Thoracic aorta (tissue), 2 donors: Measurements from ENCODE around the gene KRTAP22-2. TPM values are rescaled to one million over a fixed set of nuclear protein-coding genes. Genes with fewer than 3 reads are reported as not detected.

ENCODE experiments used
- ATAC-seq: fragments of 150-250 bp; one replicate; pipeline ENCODE4 v1.8.0; 2017; ENCODE audit warnings: low read depth; ENCODE audit not compliant: insufficient number of reproducible peaks, low FRiP score
- DNase-seq: peaks from one replicate; pipeline ENCODE4 v3.0.0-alpha.2; 2020; ENCODE audit warnings: low spot score
- H3K27ac ChIP-seq, 2 donors: fragments of 200-600 bp; sonication (generic); 1 replicate in 1 of 2; 2 replicates in 1 of 2; pipeline ENCODE4 v1.5.1; 2016; ENCODE audit warnings: mild to moderate bottlenecking in 2 of 2, moderate library complexity in 2 of 2
- H3K27me3 ChIP-seq: fragments of 200-600 bp; sonication (generic); replicated peaks from 2 replicates; pipeline ENCODE4 v1.6.0; 2016; ENCODE audit warnings: mild to moderate bottlenecking; ENCODE audit not compliant: insufficient read depth
- H3K36me3 ChIP-seq: fragments of 200-600 bp; sonication (generic); one replicate; pipeline ENCODE4 v1.5.1; 2016
- H3K4me1 ChIP-seq, 2 donors: fragments of 200-600 bp; sonication (generic); 1 replicate in 1 of 2; 2 replicates in 1 of 2; pipeline versions ENCODE4 v1.5.1 to v1.6.0; 2016; ENCODE audit warnings: low read depth in 2 of 2, mild to moderate bottlenecking in 1 of 2; ENCODE audit not compliant: control insufficient read depth in 1 of 2
- H3K4me3 ChIP-seq: fragments of 200-600 bp; sonication (generic); 2 replicates; pipeline ENCODE4 v1.5.1; 2016; ENCODE audit warnings: mild to moderate bottlenecking
- H3K9me3 ChIP-seq: fragments of 200-600 bp; sonication (generic); 2 replicates; pipeline ENCODE4 v1.5.1; 2016
- total RNA-seq, 2 donors: library from RNA; depleted of rRNA; stranded (reverse); fragments of >200 nt; gene quantifications; one replicate each; pipeline versions ENCODE4 v1.1.0 to v1.2.3, GENCODE V29; 2016
- TF ChIP-seq, protein P1 (sequence below): fragments of 200-600 bp; sonication (generic); IDR thresholded peaks from one replicate; pipeline ENCODE4 v1.5.1; 2019; ENCODE audit warnings: antibody characterized with exemption

The KRTAP22-2 gene
- total RNA-seq, 2 donors from 2014 or later = not detected

DNA sequence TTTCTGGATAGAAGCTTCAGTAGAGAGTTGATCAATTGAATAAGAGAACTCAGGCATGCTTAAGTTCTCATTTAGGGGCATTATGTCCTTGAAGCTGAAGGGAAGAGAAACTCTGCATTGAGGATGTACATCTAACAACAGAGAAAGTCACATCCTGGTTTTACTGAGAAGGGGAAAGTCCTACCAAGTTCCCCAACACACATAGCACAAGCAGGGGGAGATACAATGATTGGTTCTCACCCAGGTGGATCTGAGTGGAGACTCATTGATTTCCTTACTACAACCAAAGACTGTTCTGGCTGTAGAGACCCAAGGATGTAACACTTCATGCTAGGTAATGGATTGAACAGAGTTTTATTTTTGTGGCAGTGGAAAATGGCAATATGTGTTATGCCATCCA, 25.0 kb upstream of the KRTAP22-2 start:
- Histone ChIP-seq H3K4me1 (no peaks in the 10 kb centered on the region), H3K9me3 (no peaks in the 10 kb centered on the region), H3K4me3 (no peak overlapping the region), H3K27ac (no peak overlapping the region), H3K27me3 (no peaks in the 10 kb centered on the region), H3K36me3 (no peaks in the 10 kb centered on the region)
- TF ChIP-seq, protein P1, sequence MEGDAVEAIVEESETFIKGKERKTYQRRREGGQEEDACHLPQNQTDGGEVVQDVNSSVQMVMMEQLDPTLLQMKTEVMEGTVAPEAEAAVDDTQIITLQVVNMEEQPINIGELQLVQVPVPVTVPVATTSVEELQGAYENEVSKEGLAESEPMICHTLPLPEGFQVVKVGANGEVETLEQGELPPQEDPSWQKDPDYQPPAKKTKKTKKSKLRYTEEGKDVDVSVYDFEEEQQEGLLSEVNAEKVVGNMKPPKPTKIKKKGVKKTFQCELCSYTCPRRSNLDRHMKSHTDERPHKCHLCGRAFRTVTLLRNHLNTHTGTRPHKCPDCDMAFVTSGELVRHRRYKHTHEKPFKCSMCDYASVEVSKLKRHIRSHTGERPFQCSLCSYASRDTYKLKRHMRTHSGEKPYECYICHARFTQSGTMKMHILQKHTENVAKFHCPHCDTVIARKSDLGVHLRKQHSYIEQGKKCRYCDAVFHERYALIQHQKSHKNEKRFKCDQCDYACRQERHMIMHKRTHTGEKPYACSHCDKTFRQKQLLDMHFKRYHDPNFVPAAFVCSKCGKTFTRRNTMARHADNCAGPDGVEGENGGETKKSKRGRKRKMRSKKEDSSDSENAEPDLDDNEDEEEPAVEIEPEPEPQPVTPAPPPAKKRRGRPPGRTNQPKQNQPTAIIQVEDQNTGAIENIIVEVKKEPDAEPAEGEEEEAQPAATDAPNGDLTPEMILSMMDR = no peak
- no peak for DNase-seq
- ATAC-seq = no peak

DNA sequence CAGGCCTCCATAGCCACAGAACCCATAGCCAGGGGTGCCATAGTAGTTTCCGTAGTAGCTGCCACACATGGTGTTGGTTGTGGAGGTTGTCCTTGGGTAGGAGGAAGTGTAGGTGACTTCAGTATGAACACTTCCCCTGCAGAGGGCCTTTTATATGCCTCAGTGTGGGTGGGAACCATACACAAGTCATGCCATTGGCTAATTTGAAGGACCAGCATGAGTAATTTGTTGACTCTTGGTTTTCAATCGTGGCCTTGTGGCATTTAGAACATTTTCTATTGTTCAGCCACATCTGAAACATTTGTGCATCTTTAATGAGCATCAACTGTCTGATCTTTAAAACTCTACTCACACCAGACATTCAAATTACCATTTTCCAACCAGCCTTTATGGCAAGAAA, 23.6 kb upstream of the KRTAP22-2 start, which contains the start of gene KRTAP6-1:
Gene KRTAP6-1 (minus strand): TSS at position 95 of the 400 bp plus-strand sequence. CDS start 26 bp downstream, at position 69.
- Histone ChIP-seq H3K9me3 (no peaks in the 10 kb centered on the region), H3K4me3 (no peak within 1 kb of the TSS), H3K4me1 (no peaks in the 10 kb centered on the region), H3K27ac (no peak within 1 kb of the TSS), H3K27me3 (no peaks in the 10 kb centered on the region), H3K36me3 (no peaks in the 10 kb centered on the region)
- ATAC-seq = no peak
- TF ChIP-seq, protein P1 = no peak
- no peak for DNase-seq

DNA sequence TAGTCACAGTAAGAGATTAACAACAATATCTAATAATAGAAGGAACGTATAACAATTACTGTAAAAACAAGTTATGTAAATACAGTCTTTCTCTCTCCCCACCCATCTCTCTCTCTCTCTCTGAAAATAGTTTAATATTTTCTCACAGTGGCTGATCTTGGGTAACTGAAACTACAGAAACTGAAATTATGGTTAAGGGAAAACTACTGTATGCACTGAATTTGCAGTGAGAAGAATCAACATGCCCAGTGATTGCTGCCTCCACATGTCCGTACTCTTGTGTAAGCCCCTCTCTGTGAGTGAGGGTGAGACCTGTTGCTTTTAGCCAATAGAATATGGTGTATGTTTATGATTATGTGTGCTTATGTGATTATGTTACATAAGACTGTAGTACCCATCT, 21.9 kb upstream of the KRTAP22-2 start:
- no peak overlapping the region for H3K27ac ChIP-seq
- no peaks in the 10 kb centered on the region for H3K4me1 ChIP-seq
- no peaks in the 10 kb centered on the region for H3K9me3 ChIP-seq
- TF ChIP-seq, protein P1 = no peak
- DNase-seq (no peak), ATAC-seq (no peak)
- H3K36me3 ChIP-seq = no peaks in the 10 kb centered on the region
- no peak overlapping the region for H3K4me3 ChIP-seq
- H3K27me3 ChIP-seq = no peaks in the 10 kb centered on the region

DNA sequence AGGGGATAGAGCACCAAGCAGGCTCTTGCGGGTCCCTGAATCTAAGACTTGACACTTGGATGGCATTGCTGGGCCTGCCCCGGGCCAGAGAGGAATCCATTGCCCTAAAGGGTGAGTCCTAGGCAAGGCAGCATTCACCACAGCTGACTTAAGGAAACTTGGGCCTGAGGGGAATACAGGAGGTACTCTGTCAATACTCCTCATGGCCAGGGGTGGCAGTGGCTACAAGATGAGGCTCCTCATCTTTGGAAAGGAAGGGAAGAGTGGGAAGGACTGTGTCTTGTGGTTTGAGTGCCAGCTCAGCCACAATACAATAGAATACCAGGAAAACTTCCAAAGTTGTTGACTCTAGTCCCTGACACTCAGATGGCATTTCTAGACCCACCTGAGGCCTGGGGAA, 15.8 kb upstream of the KRTAP22-2 start:
- Histone ChIP-seq H3K4me3 (no peak overlapping the region), H3K27ac (no peak overlapping the region), H3K9me3 (no peaks in the 10 kb centered on the region), H3K27me3 (no peaks in the 10 kb centered on the region), H3K4me1 (no peaks in the 10 kb centered on the region), H3K36me3 (no peaks in the 10 kb centered on the region)
- DNase-seq (no peak), ATAC-seq (no peak)
- TF ChIP-seq, protein P1 = no peak

DNA sequence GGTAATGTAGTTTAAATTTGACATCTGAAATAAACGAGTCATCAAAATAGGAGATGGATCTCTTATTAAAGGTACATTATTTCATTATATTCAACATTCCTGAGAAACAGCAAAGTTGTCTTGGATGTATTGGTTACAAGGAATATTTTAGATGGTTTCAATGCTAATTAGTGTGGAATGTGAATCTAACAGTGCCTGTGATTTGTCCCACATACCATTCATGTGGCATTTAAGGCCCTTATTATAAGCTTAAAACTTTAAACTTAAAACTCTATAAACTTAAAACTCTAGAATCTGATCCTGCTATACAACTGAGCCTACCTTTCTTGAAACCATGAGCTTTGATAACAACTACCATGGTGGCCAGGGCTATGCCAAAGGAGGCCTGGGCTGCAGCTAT, 10.6 kb upstream of the KRTAP22-2 start, which contains the start of gene KRTAP22-1:
Gene KRTAP22-1 (plus strand): TSS at position 301 of the 400 bp plus-strand sequence.
- TF ChIP-seq, protein P1 = no peak
- Histone ChIP-seq H3K9me3 (no peaks in the 10 kb centered on the region), H3K36me3 (no peaks in the 10 kb centered on the region), H3K4me3 (no peak within 1 kb of the TSS), H3K27ac (no peak within 1 kb of the TSS), H3K27me3 (no peaks in the 10 kb centered on the region), H3K4me1 (no peaks in the 10 kb centered on the region)
- DNase-seq = no peak
- no peak for ATAC-seq
